ENCODE measurements around the gene IFI30.

IFI30 gene

GRCh38 chr19:18226956-18227780, 53.6 kb downstream of the IFI30 start:
- DNase-seq = no peak

Data from hematopoietic multipotent progenitor cell treated with erythropoietin and hydrocortisone succinate and interleukin-3 and kit ligand, for 8 days (in vitro differentiated cells).